Measurements from ENCODE around the gene GSE1. TPM values are rescaled to one million over a fixed set of nuclear protein-coding genes. Genes with fewer than 3 reads are reported as not detected.
A peak's percentile ranks its signal among the peaks of the same experiment; 100 is the strongest.

GSE1 gene
- total and polyA plus RNA-seq, 2 of the 13 experiments (the other 11 are each of a cell fraction or from before 2014, with no cell fraction given), result 16.1 to 31.2 TPM

- TF ChIP-seq CENPBD1 (CRISPR knock-in tag; IDR thresholded peaks at IDR 0.05; ENCODE audit: borderline replicate concordance, low read depth), result no peak
- TF ChIP-seq FOXM1 (CRISPR knock-in tag; IDR thresholded peaks at IDR 0.05), result no peak
- TF ChIP-seq ZNF563 (CRISPR knock-in tag; IDR thresholded peaks at IDR 0.05), result no peak
- TF ChIP-seq THYN1 (CRISPR knock-in tag; IDR thresholded peaks at IDR 0.05; ENCODE audit: borderline replicate concordance, low read depth), result no peak
- TF ChIP-seq FOSL2 (CRISPR knock-in tag; IDR thresholded peaks at IDR 0.05), result no peak
- peak; percentile 39; the same call in 1 of the 2 replicates for TF ChIP-seq ZMYM3 (CRISPR knock-in tag; IDR thresholded peaks at IDR 0.05)
- TF ChIP-seq SPEN (CRISPR knock-in tag; IDR thresholded peaks at IDR 0.05; ENCODE audit: low read depth), result no peak
- no peak for TF ChIP-seq ZNF749 (CRISPR knock-in tag; IDR thresholded peaks at IDR 0.05; ENCODE audit: borderline replicate concordance)
- peak; percentile 95 for TF ChIP-seq ZNF768 (CRISPR knock-in tag; IDR thresholded peaks at IDR 0.05)
- no peak for TF ChIP-seq MZF1 (CRISPR knock-in tag; IDR thresholded peaks at IDR 0.05; ENCODE audit: borderline replicate concordance)
- no peak for TF ChIP-seq ZNF674 (CRISPR knock-in tag; IDR thresholded peaks at IDR 0.05; ENCODE audit: low read depth)
Observed at GRCh38 chr16:85698459-85698891, 85.4 kb downstream of the GSE1 start (continued).

DNA sequence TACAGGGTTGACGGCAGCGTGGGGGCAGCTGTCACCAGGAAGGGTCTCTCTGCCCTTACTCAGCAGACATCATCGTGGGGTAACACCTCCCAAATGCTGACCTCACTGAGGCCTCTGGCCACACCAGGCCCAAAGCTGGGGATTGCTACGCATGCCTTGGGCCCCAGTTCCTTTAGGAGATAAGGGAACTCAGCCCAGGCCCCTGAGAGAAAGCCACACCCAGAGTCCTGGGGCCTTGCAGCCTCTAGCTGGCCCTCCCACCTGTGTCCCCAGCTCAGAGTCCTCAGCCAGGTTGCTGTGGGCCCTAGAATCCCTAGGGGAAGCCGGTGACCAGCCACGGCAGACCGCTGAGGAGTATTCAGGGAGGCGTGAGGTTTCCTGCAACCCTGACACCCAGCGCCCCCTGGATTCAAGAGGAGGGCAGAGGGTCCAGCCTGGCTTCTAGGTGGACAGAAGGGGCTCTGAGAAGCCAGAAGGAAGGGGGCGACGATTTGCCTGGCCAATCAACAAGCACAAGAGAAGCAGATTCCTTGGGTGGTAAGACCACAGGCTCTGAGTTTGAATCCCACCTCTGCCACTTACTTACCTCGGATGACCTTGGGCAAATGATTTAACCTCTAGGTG is 85.9 kb downstream of the GSE1 start:
- peaks cover 16% of the 10 kb centered on the region for H3K4me1 ChIP-seq (ENCODE audit: insufficient read depth, low read length)
- CTCF ChIA-PET (ENCODE audit: low intra/inter-chr PET ratio, low total read pairs), result no interaction called here
- H4K20me1 ChIP-seq (ENCODE audit: insufficient read depth, low read length), result no peaks in the 10 kb centered on the region
- H3K79me2 ChIP-seq (ENCODE audit: insufficient read depth, low read length), result no peaks in the 10 kb centered on the region
- intact Hi-C loops (cut with micrococcal nuclease; ENCODE audit: unreplicated experiment) (no loop called here), in situ Hi-C loops (cut with HindIII; ENCODE audit: extremely low pct_ligation_motif_present, low pct_unique_long_range_greater_than_20kb) (no loop called here)
- TF ChIP-seq, protein P1, sequence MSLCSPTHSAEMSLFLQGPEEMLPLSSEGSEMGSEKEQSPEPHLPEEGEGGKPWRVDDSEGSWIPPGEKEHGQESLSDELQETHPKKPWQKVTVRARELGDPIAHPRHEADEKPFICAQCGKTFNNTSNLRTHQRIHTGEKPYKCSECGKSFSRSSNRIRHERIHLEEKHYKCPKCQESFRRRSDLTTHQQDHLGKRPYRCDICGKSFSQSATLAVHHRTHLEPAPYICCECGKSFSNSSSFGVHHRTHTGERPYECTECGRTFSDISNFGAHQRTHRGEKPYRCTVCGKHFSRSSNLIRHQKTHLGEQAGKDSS (CRISPR knock-in tag; IDR thresholded peaks at IDR 0.05; ENCODE audit: borderline replicate concordance, low read depth), result no peak
- TF ChIP-seq MTA1 (CRISPR knock-in tag; IDR thresholded peaks at IDR 0.05; ENCODE audit: borderline replicate concordance), result 0 out of 2 replicates have a peak, but pooled peaks have one; percentile 21
- no peak for TF ChIP-seq HNRNPLL (IDR thresholded peaks at IDR 0.05; ENCODE audit: low read depth, low read length, poor library complexity, severe bottlenecking)
- TF ChIP-seq, protein P2, sequence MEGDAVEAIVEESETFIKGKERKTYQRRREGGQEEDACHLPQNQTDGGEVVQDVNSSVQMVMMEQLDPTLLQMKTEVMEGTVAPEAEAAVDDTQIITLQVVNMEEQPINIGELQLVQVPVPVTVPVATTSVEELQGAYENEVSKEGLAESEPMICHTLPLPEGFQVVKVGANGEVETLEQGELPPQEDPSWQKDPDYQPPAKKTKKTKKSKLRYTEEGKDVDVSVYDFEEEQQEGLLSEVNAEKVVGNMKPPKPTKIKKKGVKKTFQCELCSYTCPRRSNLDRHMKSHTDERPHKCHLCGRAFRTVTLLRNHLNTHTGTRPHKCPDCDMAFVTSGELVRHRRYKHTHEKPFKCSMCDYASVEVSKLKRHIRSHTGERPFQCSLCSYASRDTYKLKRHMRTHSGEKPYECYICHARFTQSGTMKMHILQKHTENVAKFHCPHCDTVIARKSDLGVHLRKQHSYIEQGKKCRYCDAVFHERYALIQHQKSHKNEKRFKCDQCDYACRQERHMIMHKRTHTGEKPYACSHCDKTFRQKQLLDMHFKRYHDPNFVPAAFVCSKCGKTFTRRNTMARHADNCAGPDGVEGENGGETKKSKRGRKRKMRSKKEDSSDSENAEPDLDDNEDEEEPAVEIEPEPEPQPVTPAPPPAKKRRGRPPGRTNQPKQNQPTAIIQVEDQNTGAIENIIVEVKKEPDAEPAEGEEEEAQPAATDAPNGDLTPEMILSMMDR (CRISPR knock-in tag; IDR thresholded peaks at IDR 0.05), result peak; percentile 36
- peak; percentile 29; the same call in 1 of the 2 replicates for TF ChIP-seq STAG1 (CRISPR knock-in tag; IDR thresholded peaks at IDR 0.05)
- peak; percentile 44 for ATAC-seq
- BruUV-seq (replicated peaks), result no TSS peak
- no peak for DNase-seq (ENCODE audit: low spot score)
- H3K27ac ChIP-seq (ENCODE audit: extremely low read length, insufficient read depth, low read length), result no peak overlapping the region
- no peak overlapping the region for H2AFZ ChIP-seq (ENCODE audit: low read length)
- H3K9ac ChIP-seq (ENCODE audit: insufficient read depth, low read depth, low read length), result no peak overlapping the region
- WGBS (ENCODE audit: low lambda C conversion rate), result 45% methylated on average over 7 of the region's 12 CpGs
- POLR2A ChIA-PET, result no interaction called here
- peaks cover 10 to 75% of the 10 kb centered on the region in 2 experiments; a peak in 4 of 5 replicates for H3K27me3 ChIP-seq (ENCODE audit: control insufficient read depth in 1 of 2, insufficient read depth in 2 of 2, low read length in 2 of 2)
- no peak for FAIRE-seq
- H3K36me3 ChIP-seq (replicated peaks in 1 of 2; ENCODE audit: control insufficient read depth in 1 of 2, insufficient read depth in 2 of 2, low read length in 2 of 2), result no peaks in the 10 kb centered on the region
- no peak overlapping the region for H3K4me3 ChIP-seq (replicated peaks in 1 of 3; ENCODE audit: insufficient read depth in 1 of 3, low read depth in 2 of 3, low read length in 3 of 3)
- H3K9me3 ChIP-seq (ENCODE audit: low read length), result no peaks in the 10 kb centered on the region
- no peak overlapping the region for H3K4me2 ChIP-seq (ENCODE audit: low read depth, low read length)
